MM.1S (cell line): ENCODE measurements around the gene KCNIP3.

Source experiments
- DNase-seq: peaks from one replicate; pipeline ENCODE4 v3.0.0-alpha.2; 2015
- H2AFZ ChIP-seq: fragments of 300-600 bp; sonication (generic); 2 replicates; pipeline ENCODE4 v1.6.0; 2016; ENCODE audit warnings: antibody characterized with exemption, low read length
- H3F3A ChIP-seq: fragments of 300-600 bp; sonication (generic); 2 replicates; pipeline ENCODE4 v1.6.1; 2016; ENCODE audit warnings: mild to moderate bottlenecking, antibody characterized with exemption, low read length, moderate library complexity, mixed read lengths; ENCODE audit not compliant: insufficient read depth
- H3K27ac ChIP-seq: fragments of 300-600 bp; sonication (generic); 2 replicates; pipeline ENCODE4 v1.5.1; 2016; ENCODE audit warnings: mild to moderate bottlenecking, low read length
- H3K27me3 ChIP-seq: fragments of 300-600 bp; sonication (generic); replicated peaks from 2 replicates; pipeline ENCODE4 v1.6.0; 2016; ENCODE audit warnings: low read length; ENCODE audit not compliant: insufficient read depth
- H3K36me3 ChIP-seq: fragments of 300-600 bp; sonication (generic); replicated peaks from 2 replicates; pipeline ENCODE4 v1.6.1; 2016; ENCODE audit warnings: mild to moderate bottlenecking, low read length, mixed read lengths; ENCODE audit not compliant: insufficient read depth
- H3K4me1 ChIP-seq: fragments of 300-600 bp; sonication (generic); 2 replicates; pipeline ENCODE4 v1.6.1; 2016; ENCODE audit warnings: low read length, mixed read lengths
- H3K4me2 ChIP-seq: fragments of 300-600 bp; sonication (generic); 2 replicates; pipeline ENCODE4 v1.6.0; 2016; ENCODE audit warnings: low read depth, low read length
- H3K4me3 ChIP-seq: fragments of 300-600 bp; sonication (generic); 2 replicates; pipeline ENCODE4 v1.5.1; 2016; ENCODE audit warnings: low read length, mixed read lengths
- H3K79me2 ChIP-seq: fragments of 300-600 bp; sonication (generic); 2 replicates; pipeline ENCODE4 v1.6.1; 2016; ENCODE audit warnings: mixed run types, low read length, mixed read lengths
- H3K9ac ChIP-seq: fragments of 300-600 bp; sonication (generic); 2 replicates; pipeline ENCODE4 v1.6.1; 2016; ENCODE audit warnings: low read length, mixed read lengths
- H3K9me2 ChIP-seq: fragments of 300-600 bp; sonication (generic); replicated peaks from 2 replicates; pipeline ENCODE4 v1.6.1; 2016; ENCODE audit warnings: mild to moderate bottlenecking, low read length, mixed read lengths; ENCODE audit not compliant: insufficient read depth
- H3K9me3 ChIP-seq: fragments of 300-600 bp; sonication (generic); replicated peaks from 2 replicates; pipeline ENCODE4 v1.6.1; 2016; ENCODE audit warnings: mild to moderate bottlenecking, low read length, mixed read lengths; ENCODE audit not compliant: insufficient read depth
- H4K20me1 ChIP-seq: fragments of 300-600 bp; sonication (generic); 2 replicates; pipeline ENCODE4 v1.6.1; 2016; ENCODE audit warnings: mild to moderate bottlenecking, low read length, moderate library complexity, mixed read lengths; ENCODE audit not compliant: insufficient read depth
- CTCF ChIP-seq: fragments of 300-600 bp; sonication (generic); IDR thresholded peaks from 2 replicates; pipeline ENCODE4 v1.5.1; 2016; ENCODE audit warnings: antibody characterized with exemption, low read length, mixed read lengths
- EZH2 ChIP-seq: fragments of 300-600 bp; sonication (generic); optimal IDR thresholded peaks from 2 replicates; pipeline ENCODE3; 2017; ENCODE audit warnings: low read depth, mild to moderate bottlenecking, antibody characterized with exemption, low read length, mixed read lengths
- EZH2phosphoT487 ChIP-seq: fragments of 300-600 bp; sonication (generic); IDR thresholded peaks from 2 replicates; pipeline ENCODE4 v1.6.1; 2018; ENCODE audit warnings: antibody characterized with exemption, low read length

Gene KCNIP3

GRCh38 chr2:95307878-95308277, 10.7 kb downstream of the KCNIP3 start:
- no peaks in the 10 kb centered on the region for H3F3A ChIP-seq
- no peaks in the 10 kb centered on the region for H3K9me2 ChIP-seq
- H3K9me3 ChIP-seq, result no peaks in the 10 kb centered on the region
- H2AFZ ChIP-seq, result no peak overlapping the region
- no peaks in the 10 kb centered on the region for H3K36me3 ChIP-seq
- H3K79me2 ChIP-seq, result no peaks in the 10 kb centered on the region
- no peak overlapping the region for H3K27ac ChIP-seq
- H3K4me2 ChIP-seq, result no peak overlapping the region
- DNase-seq, result no peak
- H3K9ac ChIP-seq, result no peak overlapping the region
- no peaks in the 10 kb centered on the region for H3K4me1 ChIP-seq
- H4K20me1 ChIP-seq, result no peaks in the 10 kb centered on the region
- H3K27me3 ChIP-seq, result peaks cover 6% of the 10 kb centered on the region; the same call in 1 of the 2 replicates
- no peak for TF ChIP-seq EZH2phosphoT487
- TF ChIP-seq CTCF, result no peak
- TF ChIP-seq EZH2, result no peak
- H3K4me3 ChIP-seq, result no peak overlapping the region

GRCh38 chr2:95308426-95308990, 11.4 kb downstream of the KCNIP3 start:
- Histone ChIP-seq H3K4me3 (no peak overlapping the region), H3F3A (no peaks in the 10 kb centered on the region), H3K27ac (no peak overlapping the region), H3K9ac (no peak overlapping the region), H2AFZ (no peak overlapping the region), H3K4me1 (no peaks in the 10 kb centered on the region), H3K27me3 (peaks cover 6% of the 10 kb centered on the region; the same call in 1 of the 2 replicates), H3K36me3 (no peaks in the 10 kb centered on the region), H3K79me2 (no peaks in the 10 kb centered on the region), H4K20me1 (no peaks in the 10 kb centered on the region), H3K4me2 (no peak overlapping the region), H3K9me3 (no peaks in the 10 kb centered on the region), H3K9me2 (no peaks in the 10 kb centered on the region)
- DNase-seq, result no peak
- TF ChIP-seq EZH2 (no peak), EZH2phosphoT487 (no peak), CTCF (no peak)

- DNase-seq, result no peak
- no peaks in the 10 kb centered on the region for H3K4me1 ChIP-seq
- H3K9ac ChIP-seq, result no peak overlapping the region
- H4K20me1 ChIP-seq, result no peaks in the 10 kb centered on the region
- no peaks in the 10 kb centered on the region for H3F3A ChIP-seq
- H3K4me2 ChIP-seq, result no peak overlapping the region
- H3K36me3 ChIP-seq, result no peaks in the 10 kb centered on the region
- H2AFZ ChIP-seq, result no peak overlapping the region
- no peak overlapping the region for H3K27ac ChIP-seq
- no peak overlapping the region for H3K4me3 ChIP-seq
- H3K9me2 ChIP-seq, result no peaks in the 10 kb centered on the region
- no peaks in the 10 kb centered on the region for H3K9me3 ChIP-seq
- H3K79me2 ChIP-seq, result no peaks in the 10 kb centered on the region
- H3K27me3 ChIP-seq, result peaks cover 9% of the 10 kb centered on the region; the same call in 1 of the 2 replicates
- TF ChIP-seq CTCF (no peak), EZH2 (no peak), EZH2phosphoT487 (no peak)
Measured at GRCh38 chr2:95309599-95309998, 12.5 kb downstream of the KCNIP3 start.
